GM18498 (cell line): ENCODE results near the gene DACT3.

ENCODE experiments used
- ATAC-seq: cut with Tn5 transposase; IDR thresholded peaks from one replicate; pipeline ENCODE4 v1.9.1; 2021; ENCODE audit warnings: mild to moderate bottlenecking, moderate library complexity; ENCODE audit not compliant: unreplicated experiment

The DACT3 gene

DNA sequence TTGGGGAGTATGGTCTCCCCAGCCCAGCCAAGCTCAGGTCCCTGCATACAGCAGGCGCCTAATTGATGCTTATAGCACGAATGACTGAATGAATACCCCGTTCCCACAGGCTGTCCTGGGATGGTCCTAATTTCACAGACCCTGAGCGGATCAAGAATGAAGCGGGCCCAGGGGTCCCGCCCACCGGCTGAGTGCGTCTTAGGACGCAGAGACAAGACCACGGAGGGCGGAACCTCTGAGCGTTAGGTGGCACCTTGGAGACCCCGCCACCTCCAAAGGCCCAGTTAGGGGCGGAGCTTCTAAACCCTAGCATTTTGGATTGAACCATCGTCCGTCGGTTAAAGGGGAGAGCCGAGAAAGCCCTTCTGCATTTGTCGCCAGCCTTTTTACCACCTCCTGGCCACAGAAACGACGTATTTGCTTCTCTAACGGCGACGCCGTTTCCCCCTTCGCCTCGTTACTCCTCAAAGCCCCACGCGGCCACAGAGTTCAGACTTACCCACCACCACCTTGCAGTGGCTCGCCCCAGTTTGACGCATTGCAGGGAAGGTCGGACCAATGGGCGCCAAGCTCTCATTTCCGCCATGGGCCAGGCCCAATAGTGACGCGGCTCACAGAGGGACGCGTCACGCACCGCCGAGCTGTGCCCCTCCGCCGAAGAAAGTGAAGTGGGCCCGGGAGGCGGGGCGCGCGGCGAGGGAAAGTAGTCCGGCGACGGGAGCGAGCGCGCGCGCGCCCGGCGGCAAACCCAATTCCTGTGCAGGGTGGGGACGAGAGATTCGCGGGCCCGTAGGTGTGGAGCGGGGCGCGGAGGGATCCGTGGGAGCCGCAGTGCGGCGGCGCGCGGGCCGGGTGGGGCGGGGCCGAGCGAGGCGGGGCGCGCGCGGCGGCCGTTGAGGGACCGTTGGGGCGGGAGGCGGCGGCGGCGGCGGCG lies 60.3 kb downstream of the DACT3 start:
- ATAC-seq = peak; percentile 85

DNA sequence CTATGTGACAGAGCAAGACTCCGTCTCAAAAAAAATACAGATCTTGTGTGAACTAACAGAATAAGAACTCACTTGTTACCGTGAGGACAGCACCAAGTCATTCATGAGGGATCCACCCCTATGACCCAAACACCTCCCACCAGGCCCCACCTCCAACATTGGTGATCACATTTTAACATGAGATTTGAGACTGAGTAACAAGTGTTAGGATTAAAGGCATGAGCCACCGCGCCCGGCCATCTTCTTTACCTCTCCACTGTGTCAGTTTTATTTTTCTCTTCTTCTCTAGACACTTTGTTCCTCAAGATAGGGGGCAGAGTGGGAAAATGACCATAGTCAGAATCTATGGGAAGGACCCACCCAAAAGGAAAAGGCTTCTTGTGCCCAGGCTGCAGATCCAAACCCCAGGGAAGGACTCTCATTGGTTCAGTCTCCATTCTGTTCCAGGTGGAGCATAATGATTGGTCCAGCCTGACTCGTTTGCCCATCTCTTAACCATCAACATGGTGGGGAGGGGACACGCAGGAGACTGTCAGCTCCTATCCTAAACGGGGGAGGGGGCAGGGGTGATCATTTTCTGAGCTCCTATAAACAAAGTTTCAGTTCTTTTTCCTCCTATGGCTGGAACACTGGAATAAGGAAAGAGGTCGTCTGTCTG lies 61.1 kb downstream of the DACT3 start:
- ATAC-seq = no peak

DNA sequence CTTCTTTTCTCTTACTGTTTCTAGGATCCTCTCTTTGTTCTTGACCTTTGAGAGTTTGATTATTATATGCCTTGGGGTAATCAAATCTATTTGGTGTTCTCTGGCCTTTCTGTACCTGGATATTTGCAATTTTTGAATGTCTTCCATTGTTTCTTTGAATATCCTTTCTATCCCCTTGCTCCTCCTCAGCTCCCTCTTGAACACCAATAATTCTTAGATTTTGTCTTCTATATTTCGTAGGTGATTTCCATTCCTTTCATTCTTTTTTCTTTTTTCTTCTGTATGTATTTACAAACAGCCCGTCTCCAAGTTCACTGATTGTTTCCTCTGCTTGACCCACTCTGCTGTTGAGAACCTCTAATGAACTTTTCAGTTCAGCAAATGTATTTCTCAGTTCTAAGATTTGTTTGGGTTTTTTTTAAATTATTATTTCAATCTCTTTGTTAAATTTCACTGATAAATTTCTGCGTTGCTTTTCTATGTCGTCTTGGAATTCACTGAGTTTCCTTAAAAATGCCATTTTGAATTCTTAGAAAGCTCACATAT lies 62.5 kb downstream of the DACT3 start:
- ATAC-seq = no peak
